Measurements from ENCODE around the gene EIF4E2. TPM values are rescaled to one million over a fixed set of nuclear protein-coding genes. Genes with fewer than 3 reads are reported as not detected.

The EIF4E2 gene
- total RNA-seq, 1 donor from 2014 or later, result 45.3 TPM

- DNase-seq (ENCODE audit: low read depth) (no peak), FAIRE-seq (no peak)
- Histone ChIP-seq H3K4me3 (ENCODE audit: low read depth, low read length) (no peak overlapping the region), H3K27me3 (ENCODE audit: control insufficient read depth, insufficient read depth, low read length) (no peaks in the 10 kb centered on the region), H3K36me3 (ENCODE audit: control insufficient read depth, insufficient read depth, low read length) (no peaks in the 10 kb centered on the region)
- no peak for TF ChIP-seq CTCF (IDR thresholded peaks at IDR 0.05; ENCODE audit: insufficient read depth, low read length, severe bottlenecking)
Measured at GRCh38 chr2:232613538-232614134, 63.1 kb downstream of the EIF4E2 start.

GRCh38 chr2:232615339-232615738 is 64.8 kb downstream of the EIF4E2 start:
- no peak for TF ChIP-seq CTCF (IDR thresholded peaks at IDR 0.05; ENCODE audit: insufficient read depth, low read length, severe bottlenecking)
- FAIRE-seq, result no peak
- Histone ChIP-seq H3K36me3 (ENCODE audit: control insufficient read depth, insufficient read depth, low read length) (no peaks in the 10 kb centered on the region), H3K27me3 (ENCODE audit: control insufficient read depth, insufficient read depth, low read length) (no peaks in the 10 kb centered on the region), H3K4me3 (ENCODE audit: low read depth, low read length) (no peak overlapping the region)
- no peak for DNase-seq (ENCODE audit: low read depth)

Other genes with a start within 250 kb of the EIF4E2 start
- gene ALPP, start 171.9 kb upstream of the EIF4E2 start, total RNA-seq, result not detected in 2 replicates
- gene ALPG, start 143.8 kb upstream of the EIF4E2 start, total RNA-seq, result not detected in 2 replicates
- gene ALPI, start 94.5 kb upstream of the EIF4E2 start, total RNA-seq, result not detected in 2 replicates
- not detected in 2 replicates for gene ECEL1, start 62.9 kb upstream of the EIF4E2 start, total RNA-seq
- not detected in 2 replicates for gene PRSS56, start 30.3 kb upstream of the EIF4E2 start, total RNA-seq
- not detected in 2 replicates for gene CHRND, start 24.5 kb upstream of the EIF4E2 start, total RNA-seq
- not detected in 2 replicates for gene CHRNG, start 11.0 kb upstream of the EIF4E2 start, total RNA-seq
- gene TIGD1, start 132 bp upstream of the EIF4E2 start, total RNA-seq, result 1.1 and 1.5 TPM in 2 replicates
- gene EFHD1, start 82.9 kb downstream of the EIF4E2 start, total RNA-seq, result not detected in 2 replicates
- gene GIGYF2, start 146.6 kb downstream of the EIF4E2 start, total RNA-seq, result 44.0 and 57.0 TPM in 2 replicates
- not detected in 2 replicates for gene KCNJ13, start 225.9 kb downstream of the EIF4E2 start, total RNA-seq

Measured in bronchial epithelial cell (primary cell).